HG03139 (cell line): ENCODE data around the gene LRRC10.

Experiments used
- ATAC-seq: cut with Tn5 transposase; IDR thresholded peaks from one replicate; pipeline ENCODE4 v1.9.1; 2021; ENCODE audit not compliant: unreplicated experiment

Gene LRRC10

GRCh38 chr12:69570545-69571399 lies 39.9 kb downstream of the LRRC10 start:
- ATAC-seq = peak; percentile 56

- ATAC-seq = no peak
Observed at GRCh38 chr12:69570000-69570516, 40.6 kb downstream of the LRRC10 start.

GRCh38 chr12:69569236-69569635 lies 41.5 kb downstream of the LRRC10 start:
- ATAC-seq = no peak

GRCh38 chr12:69566603-69567002 lies 44.1 kb downstream of the LRRC10 start:
- ATAC-seq = no peak

- ATAC-seq = no peak
Observed at GRCh38 chr12:69563166-69563762, 47.4 kb downstream of the LRRC10 start.
